Posterior vena cava (tissue), 2 donors: ENCODE results near the gene HIVEP3. TPM values are rescaled to one million over a fixed set of nuclear protein-coding genes. Genes with fewer than 3 reads are reported as not detected.

Experiments
- DNase-seq: peaks from one replicate; pipeline ENCODE4 v3.0.0-alpha.2; 2020; ENCODE audit warnings: low spot score
- intact Hi-C, 2 donors: fragments of 100-400 bp; cut with DNase I; formaldehyde crosslinking; loops; one replicate each; pipeline versions ENCODE4 v1.14.1 to v1.14.2; 2022 to 2023
- total RNA-seq, 2 donors: library from RNA; stranded (reverse); fragmentation: NEBNext Ultra II Directional; extraction: Animal tissue kit (Norgen Biotek cat#: 25700); gene quantifications; one replicate each; pipeline ENCODE4 v1.2.1, GENCODE V29; 2021
- donor health status: DM: yes; HTN: yes; CAD: no.
- donor health status: DM: yes; HTN: yes; CAD: no.

The HIVEP3 gene
- total RNA-seq, 2 donors from 2014 or later, result 4.1 to 5.5 TPM

DNA sequence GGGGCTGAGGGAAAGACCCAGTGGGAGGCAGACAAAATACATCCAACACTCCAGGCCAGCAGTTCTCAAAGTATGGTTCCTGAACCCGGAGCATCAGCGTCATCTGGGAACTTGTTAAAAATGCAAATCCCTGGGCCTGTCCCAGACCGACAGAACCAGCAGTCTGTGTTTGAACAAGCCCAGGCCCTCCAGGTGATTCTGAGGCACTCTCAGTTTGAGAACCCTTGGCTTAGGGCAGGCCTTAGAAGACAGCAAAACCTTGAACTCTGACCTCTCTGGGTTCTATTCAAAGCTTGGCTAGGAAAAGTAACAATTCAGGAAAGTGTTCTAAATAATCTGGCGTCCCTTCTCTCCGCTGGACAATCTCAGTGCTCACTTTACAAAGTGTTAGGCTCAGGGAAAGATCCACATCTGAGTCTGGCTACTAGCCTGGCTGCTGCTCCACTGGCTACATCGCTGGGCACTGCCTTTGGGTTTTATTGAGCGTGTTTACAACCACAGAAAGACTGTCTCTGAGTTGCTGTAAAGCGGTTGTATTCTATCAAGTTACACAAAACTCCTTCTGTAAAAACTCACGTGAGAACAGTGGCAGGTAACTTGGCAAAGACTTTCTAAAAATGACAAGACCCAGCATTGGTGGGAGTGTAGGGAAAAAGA is 166.1 kb downstream of the HIVEP3 start:
- intact Hi-C loops, result no loop called here
- peak; percentile 58 for DNase-seq

DNA sequence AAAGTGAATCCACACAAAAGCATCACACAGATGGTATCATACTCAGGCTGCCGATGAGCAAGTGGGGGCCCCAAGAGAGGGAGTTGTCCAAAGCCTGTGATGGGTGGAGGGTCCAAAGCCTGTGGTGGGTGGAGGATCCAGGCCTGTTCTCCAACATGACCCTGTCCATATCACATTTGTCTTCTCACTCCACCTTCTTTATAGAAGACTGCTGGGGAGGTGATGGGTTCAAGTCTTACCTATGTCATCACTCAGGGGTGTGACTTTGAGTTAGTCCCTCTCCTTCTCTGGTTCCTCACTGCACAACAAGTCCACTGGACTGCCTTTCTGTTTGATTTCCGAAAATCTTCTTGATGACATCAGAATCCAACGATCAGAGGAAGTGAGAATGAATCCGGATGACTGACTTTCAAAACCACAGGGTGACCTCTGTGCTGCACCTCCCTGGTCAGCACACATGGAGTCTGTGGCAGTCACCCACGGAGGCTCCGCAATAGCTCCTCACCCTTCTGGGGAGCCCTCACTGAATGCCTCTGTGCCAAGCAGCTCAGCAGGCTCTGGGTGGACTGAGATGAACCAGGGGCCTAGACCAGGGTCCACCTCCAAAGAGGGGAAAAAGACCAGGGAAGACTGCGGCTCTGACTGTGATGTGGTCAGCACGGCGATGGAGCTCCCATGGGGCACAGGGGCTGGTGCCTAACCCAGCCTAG is 166.8 kb downstream of the HIVEP3 start:
- intact Hi-C loops, result no loop called here
- DNase-seq, result peak; percentile 82

DNA sequence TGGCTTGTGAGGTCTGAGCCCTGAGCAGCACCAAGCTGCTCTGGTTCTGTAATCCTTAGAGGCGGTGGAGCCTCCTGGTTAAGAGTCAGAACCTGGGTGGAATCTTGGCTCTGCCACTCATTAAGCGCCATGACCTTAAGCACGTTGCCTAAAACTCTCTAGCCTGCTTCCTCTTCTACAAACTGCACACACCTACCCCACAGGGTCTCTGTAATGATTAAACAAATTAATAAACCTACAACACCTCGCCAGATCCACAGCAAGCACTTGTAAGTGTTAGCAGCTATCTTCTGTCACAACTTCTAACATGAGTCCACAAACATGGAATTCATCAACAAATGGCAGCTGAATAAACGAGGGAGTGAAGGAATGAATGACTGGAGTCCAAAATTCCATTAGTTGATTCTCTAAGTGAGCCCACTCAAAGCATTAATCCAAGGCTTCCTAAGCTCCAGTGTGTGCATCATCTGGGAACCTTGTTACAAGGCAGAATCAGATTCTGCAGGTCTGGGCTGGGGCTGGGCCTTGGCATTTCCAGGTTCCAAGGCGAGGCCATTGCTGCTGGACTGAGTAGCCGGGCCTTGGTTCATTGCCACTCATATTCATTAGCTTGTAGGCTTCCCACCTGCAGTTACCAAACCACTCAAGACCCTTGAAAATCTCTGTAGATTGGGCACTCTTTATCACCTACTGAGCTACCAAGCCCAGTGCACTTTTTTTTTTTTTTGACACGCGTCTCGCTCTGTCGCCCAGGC is 168.6 kb downstream of the HIVEP3 start:
- peak; percentile 42 for DNase-seq
- intact Hi-C loops, result no loop called here

DNA sequence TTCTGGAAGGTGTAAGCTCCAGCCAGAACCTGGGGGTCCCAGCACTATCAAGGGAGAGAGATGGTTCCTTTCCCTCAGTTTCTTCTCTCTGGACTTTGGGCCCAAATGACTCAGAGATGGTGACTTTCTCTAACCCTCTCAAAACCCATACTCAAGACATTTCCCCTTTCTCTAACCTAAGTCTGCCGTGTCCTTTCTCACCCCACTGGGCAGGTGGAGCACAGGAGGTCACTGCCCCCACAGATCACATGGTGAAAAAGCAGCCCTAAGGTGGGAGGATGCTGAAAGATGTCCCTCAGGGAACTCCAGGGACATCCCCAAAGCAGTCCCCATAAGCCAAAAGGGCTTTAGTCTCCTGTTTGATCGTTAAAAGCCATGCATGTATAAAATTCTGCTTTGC is 173.7 kb downstream of the HIVEP3 start:
- peak; percentile 5 for DNase-seq

DNA sequence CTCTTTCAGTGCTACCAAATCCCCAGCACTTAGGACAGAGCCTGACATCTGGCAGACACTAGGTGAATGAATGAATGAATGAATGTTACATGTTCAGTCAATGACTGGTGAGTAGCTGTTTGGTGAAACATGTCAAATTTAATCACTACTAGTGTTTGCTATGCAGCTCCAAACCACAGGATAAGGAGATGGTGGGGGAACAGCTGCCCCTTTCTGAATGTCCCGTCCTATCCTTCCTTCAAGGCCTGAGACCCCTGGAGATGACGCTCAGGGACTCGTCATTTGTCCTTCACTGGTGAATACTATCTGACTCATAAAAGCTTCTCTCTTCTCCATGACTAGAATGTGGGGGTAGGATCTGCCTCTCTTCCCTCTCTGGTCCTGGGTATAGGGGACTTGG is 175.4 kb downstream of the HIVEP3 start:
- intact Hi-C loops, result no loop called here

More for the DNA sequence above, 173.7 kb downstream of the HIVEP3 start:
- intact Hi-C loops, result no loop called here

DNA sequence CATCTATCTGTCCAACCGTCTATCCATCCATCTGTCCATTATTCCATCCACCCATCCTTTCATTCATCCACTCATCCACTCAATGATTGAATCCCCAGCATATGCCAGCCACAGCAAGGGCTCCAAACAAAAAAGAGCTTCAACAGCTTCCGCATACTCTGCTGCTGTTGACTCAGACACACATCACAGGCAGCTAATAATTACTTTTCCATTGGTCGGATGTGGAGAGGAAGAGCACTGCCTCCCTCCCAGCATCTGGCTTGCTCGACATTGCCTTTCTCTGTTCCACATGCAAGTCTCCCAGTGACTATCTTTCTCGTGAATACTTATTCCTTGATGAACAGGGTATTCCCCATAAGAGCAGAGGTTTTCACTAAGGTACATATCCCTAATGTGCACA is 176.5 kb downstream of the HIVEP3 start:
- peak; percentile 5 for DNase-seq
- intact Hi-C loops, result no loop called here

More for the DNA sequence above, 175.4 kb downstream of the HIVEP3 start:
- DNase-seq, result peak; percentile 7

DNA sequence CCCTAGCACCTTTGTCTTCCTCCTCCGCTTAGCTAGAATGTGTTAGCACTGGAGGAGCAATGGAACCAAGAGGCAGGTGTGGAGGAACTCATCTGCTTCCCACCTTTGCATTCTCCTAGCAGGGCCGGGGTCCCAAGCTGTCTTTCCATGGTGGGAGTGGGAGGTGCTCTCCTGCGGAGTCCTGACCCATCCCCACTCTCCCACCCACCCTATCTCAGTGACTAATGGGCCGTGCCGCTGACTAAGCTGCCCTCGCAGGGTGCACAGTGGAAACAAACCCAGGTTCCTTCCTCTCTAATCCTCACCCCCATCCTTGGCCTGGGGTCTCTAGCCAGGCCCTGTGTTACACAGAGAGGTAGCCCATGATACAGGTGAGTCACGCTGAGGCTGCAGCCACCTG is 177.5 kb downstream of the HIVEP3 start:
- DNase-seq, result peak; percentile 50

DNA sequence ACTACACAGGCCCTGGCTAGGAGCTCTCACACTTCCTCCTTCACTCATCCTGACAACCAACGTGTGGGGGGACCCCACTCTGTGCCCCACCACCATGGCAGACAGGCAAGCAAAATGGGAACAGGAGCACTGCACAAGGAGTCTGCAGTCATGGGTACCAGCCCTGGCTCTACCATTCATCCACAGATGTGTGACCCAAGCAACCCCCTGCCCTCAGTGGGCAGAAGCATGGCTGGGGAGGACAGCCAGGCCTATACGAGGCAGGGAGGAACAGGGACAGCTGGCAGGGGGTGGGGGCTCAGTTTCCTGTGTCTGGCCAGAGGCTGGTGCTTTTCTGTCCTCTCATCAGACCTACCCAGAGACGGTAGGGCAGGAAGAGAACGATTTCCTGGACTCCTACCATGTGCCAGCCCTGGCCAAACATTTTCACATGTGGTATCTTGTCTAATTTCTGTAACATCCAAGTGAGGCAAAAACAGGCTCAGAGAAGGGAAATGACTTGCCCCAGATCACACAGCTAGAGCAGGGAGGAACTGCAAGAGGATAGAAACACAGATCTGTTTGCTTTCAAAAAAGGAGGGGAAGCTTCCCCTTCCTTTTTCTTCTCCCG is 178.0 kb downstream of the HIVEP3 start:
- intact Hi-C loops, result no loop called here
- DNase-seq, result peak; percentile 77

More for the DNA sequence above, 177.5 kb downstream of the HIVEP3 start:
- intact Hi-C loops, result no loop called here

DNA sequence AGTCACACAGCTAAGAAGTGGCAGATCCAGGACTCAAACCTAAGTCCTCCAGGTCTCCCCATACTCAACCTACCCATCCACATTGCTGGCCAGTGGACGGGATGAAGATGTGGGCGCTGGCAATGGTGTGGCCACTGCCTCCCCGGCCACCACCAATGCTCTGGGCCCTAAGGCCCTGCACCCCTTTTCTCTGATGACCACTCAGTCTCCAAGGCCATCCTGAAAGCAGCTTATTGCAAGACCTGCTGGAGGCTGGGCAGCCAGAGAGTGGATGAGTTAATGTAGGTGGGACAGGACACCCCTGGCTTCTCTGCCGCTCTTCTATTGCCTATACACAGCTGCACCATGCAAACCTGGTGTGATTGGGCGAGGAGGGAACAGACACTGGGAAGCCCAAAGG is 178.7 kb downstream of the HIVEP3 start:
- DNase-seq, result peak; percentile 45

DNA sequence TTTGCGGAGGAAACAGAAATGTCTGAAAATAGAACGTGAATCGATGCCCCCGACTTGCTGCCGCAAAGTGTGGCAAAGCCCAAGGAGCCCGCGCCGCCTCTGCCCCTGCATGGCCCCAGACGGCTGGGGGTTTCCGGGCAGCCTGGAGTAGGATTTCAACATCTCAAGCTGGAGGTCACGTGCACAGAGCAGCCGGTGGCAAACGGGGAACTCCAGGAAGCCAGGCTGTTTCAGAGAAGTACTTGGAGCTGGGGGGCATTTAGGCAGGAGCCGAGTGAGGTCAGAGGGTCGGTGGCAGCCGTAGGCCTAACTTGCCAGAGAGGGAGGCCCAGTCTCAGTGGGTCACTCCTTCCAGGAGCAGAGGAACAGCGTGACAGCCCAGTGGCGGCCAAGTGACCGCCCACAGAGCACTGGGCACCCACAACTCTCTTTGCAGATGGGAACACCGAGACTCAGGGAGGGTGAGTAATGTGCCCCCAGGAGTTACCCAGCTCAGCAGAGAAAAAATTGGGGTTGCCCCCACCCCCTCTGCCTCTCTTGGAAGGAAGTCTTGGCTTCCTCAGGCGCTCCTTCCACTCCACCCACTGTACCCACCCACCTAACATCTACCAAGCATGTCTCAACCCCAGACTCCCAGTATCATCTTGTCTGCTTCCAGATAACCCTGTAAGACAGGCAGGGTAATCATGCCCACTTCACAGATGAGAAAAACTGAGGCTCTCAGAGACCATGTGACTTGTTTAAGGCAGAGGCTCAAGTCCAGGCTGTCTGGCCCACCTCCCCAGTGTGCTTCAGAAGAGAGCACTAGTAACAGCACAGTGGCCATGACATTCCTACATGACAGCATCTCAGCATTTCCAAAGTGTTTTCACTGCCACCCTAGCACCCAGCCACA is 179.4 kb downstream of the HIVEP3 start:
- peak; percentile 94 for DNase-seq
- intact Hi-C loops, result no loop called here

More for the DNA sequence above, 178.7 kb downstream of the HIVEP3 start:
- intact Hi-C loops, result no loop called here

DNA sequence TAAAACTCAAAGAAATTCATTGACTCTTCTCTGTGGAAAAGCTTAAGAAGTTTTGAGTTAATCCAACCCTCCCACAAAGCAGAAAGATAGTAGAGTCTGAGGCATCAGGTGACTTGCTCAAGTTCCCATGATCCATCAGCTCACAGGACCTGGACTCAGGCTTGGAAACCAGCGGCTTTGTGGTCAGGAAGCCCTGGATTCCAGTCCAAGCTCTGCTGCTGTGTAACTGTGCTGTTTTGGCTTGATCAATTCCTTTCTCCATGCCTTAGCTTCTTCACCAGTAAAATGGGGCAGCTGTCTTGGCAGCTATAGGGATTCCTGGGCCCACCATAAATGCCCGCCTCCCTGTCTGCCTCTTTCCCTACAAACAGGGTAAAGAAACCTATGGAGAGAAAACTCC is 180.2 kb downstream of the HIVEP3 start:
- peak; percentile 20 for DNase-seq
- intact Hi-C loops, result no loop called here

DNA sequence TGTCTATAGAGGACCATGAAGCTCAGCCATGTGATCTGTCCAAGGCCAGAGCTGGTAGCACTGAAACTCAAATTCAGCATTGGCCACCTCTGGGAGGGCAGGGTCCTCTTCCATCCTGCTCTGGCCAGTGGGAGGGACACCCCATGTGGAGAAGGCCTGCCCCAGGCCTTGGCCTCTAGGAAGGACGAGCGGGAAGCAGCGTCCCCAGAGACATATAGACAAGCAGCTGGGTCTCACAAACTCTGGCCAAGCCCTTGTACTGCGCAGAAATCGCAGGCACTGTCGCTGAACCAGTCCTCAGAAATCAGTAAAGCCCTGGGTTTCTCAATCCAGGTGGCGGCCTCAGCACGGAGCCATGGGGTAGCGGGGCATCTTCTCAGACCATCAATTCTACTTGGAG is 180.7 kb downstream of the HIVEP3 start:
- peak; percentile 77 for DNase-seq
- intact Hi-C loops, result no loop called here

DNA sequence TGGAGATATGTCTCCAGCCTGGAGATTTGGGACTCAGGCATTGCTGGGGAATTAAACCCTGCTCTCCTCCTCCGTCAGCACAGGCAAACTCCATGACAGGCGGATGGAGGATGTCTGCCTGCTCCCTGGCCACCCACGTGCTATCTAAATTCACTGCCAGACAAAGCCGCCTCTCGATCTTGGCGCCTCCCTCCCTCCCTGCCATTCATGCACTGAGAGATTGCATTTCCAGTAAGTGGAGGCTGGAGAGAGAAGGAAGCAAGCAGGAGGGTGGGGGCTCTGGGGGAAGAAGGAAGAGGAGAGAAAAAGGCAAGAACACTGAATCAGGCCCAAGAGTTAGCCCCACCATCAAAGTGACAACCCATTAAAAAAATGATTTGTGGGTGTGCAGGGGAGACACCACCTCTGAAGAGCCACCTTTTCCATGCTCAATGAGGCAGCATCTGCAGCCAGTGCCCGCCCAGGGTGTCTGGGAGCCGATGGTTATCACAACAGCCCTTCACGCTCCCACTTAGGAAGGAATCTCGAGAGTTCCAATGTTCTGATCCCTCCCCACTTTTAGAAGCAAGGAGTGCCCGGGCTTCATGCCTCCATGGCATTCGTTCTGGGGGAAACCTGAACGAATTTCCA is 183.0 kb downstream of the HIVEP3 start:
- intact Hi-C loops, result no loop called here
- DNase-seq, result peak; percentile 66

DNA sequence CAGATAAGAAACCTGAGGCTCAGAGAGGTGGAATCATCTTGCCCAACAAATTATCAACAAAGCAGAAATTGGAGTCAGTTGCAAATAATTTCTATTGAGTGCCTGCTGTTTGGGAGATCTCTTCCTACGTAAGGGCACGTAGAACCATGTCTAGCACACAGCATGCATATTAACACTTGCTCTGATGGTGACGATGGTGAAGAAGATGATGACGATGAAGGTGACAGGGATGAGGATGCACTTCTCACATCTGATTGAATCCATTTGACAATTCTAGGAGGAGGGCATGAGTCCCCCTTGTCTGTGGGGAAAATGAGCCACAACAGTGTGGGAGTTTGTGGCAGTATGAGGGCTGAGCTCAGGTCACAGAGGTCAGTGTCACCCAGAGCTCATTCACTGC is 183.6 kb downstream of the HIVEP3 start:
- DNase-seq, result no peak
- intact Hi-C loops, result no loop called here

DNA sequence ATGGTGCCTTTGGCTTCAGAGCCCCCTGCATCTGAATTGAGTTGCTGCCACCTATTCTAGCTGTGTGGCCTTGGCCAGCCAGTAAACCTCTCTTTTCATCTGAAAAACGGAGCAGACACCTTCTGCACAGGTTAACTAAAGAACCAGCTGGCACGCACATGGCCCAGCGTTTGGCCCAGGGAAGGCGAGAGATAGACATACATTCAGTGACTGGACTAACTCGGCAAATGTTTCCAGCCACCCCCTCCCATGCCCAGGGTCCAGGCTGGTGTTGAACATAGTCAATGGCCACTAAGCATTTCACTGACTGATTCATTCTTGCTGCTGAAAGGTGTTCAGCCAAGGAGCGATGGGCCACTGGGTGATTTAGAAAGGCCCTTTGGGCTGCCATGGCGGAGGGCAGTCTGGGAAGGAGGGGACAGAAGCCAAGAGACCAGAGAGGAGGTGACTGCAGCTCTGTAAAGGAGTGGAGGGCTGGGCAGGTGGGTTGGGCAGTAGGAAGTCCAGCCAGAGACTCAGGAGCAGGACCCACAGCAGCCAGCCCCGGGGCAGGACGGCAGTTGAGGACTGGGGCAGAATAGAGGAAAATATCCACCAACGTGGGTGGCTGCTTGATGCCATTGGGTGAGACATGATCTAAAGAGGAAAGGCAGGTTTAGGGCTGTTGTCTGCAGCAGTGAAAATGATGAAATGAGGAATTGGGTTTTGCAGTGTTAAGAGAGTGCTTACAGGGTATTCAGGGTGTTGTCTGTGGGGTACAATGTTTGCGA is 184.3 kb downstream of the HIVEP3 start:
- intact Hi-C loops, result no loop called here
- DNase-seq, result peak; percentile 70

DNA sequence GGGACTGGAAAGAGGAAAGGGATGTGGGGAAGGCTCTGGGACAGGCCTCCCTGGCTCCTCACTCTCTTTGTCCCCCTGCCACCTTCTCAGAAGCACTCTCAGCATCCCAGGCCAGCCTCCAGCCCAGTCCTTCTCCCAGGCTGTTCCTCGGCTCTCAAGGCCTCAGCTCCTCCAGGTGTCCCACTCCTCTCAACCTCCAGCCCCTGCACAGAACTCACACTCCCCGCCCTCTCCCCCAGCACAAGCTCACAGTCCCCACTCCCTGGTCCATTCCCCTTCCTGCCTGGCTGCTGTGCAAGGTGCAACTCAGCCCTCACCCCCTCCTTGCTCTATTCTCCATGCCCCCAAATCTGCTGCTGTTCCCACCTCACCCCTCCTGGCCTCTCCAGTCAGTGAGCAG is 185.0 kb downstream of the HIVEP3 start:
- intact Hi-C loops, result no loop called here
- peak; percentile 49 for DNase-seq

DNA sequence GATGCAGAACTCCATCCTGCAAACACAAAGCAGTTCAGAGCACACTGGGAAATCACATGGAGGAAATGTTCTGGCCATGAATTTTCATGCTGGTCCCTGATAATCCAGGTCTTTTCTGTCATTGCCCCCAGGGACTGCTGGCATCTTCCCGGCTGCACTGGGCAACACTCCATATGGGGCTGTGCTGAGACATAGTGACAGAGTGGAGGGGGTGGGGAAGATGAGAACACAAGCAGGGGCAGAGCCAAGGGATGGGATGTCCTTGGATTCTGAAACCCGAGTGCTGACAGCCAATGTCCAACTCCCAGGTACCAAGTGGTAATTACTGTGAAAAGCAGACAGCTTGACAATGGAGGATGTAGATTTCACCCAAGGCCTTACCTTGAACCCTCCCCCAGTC is 185.7 kb downstream of the HIVEP3 start:
- intact Hi-C loops, result no loop called here
- peak; percentile 14 for DNase-seq
